COR-L47 (cell line): ENCODE results near the gene TBCB.
"Not testable (repeated sequence)": the region's sequence is repeated elsewhere in the genome, so short reads cannot be mapped to it uniquely, and the experiment has no call there.

Experiments
- DNase-seq: peaks from one replicate; lab custom pipeline; 2025; lab: John Stamatoyannopoulos, UW

Gene TBCB

GRCh38 chr19:36115453-36116343 lies at the start of gene TBCB:
Gene TBCB, plus strand, starts transcription at chr19:36115468. Its CDS starts 93 bp downstream, at chr19:36115561.
- DNase-seq, result no peak

- DNase-seq, result no peak
Measured at GRCh38 chr19:36067681-36068080, 47.6 kb upstream of the TBCB start.

- DNase-seq, result not testable (repeated sequence)
Measured at GRCh38 chr19:36068810-36069499, 46.3 kb upstream of the TBCB start.

GRCh38 chr19:36072081-36072480 lies 43.2 kb upstream of the TBCB start:
- DNase-seq, result no peak

- no peak for DNase-seq
Measured at GRCh38 chr19:36073121-36073876, 42.0 kb upstream of the TBCB start.

- no peak for DNase-seq
Measured at GRCh38 chr19:36079389-36079945, 35.8 kb upstream of the TBCB start.

GRCh38 chr19:36081385-36081784 lies 33.9 kb upstream of the TBCB start:
- no peak for DNase-seq

GRCh38 chr19:36081894-36082293 lies 33.4 kb upstream of the TBCB start:
- no peak for DNase-seq

- DNase-seq, result no peak
Measured at GRCh38 chr19:36082916-36083315, 32.4 kb upstream of the TBCB start.

GRCh38 chr19:36084231-36085009 lies 30.8 kb upstream of the TBCB start:
- DNase-seq, result no peak

- no peak for DNase-seq
Measured at GRCh38 chr19:36086326-36086725, 28.9 kb upstream of the TBCB start.

- DNase-seq, result no peak
Measured at GRCh38 chr19:36089847-36090246, 25.4 kb upstream of the TBCB start.

- no peak for DNase-seq
Measured at GRCh38 chr19:36090910-36091695, 24.2 kb upstream of the TBCB start.

GRCh38 chr19:36092566-36092965 lies 22.7 kb upstream of the TBCB start:
- DNase-seq, result no peak

- no peak for DNase-seq
Measured at GRCh38 chr19:36093146-36093662, 22.1 kb upstream of the TBCB start.

GRCh38 chr19:36093687-36094086 lies 21.6 kb upstream of the TBCB start:
- no peak for DNase-seq

GRCh38 chr19:36097036-36097435 lies 18.2 kb upstream of the TBCB start:
- no peak for DNase-seq

GRCh38 chr19:36099166-36099785 lies 16.0 kb upstream of the TBCB start:
- no peak for DNase-seq

- DNase-seq, result no peak
Measured at GRCh38 chr19:36100476-36100875, 14.8 kb upstream of the TBCB start.
